Testis (tissue), 3 donors: ENCODE measurements around the gene GDPD3. TPM values are rescaled to one million over a fixed set of nuclear protein-coding genes. Genes with fewer than 3 reads are reported as not detected.

Source experiments
- DNase-seq: peaks from one replicate; pipeline ENCODE4 v3.0.0-alpha.2; 2019
- H3K27ac ChIP-seq, 2 donors: fragments of 200-600 bp; sonication (generic); one replicate each; pipeline ENCODE4 v1.5.1; 2019
- H3K27me3 ChIP-seq: fragments of 200-600 bp; sonication (generic); one replicate; pipeline ENCODE4 v1.5.1; 2019
- H3K36me3 ChIP-seq: fragments of 200-600 bp; sonication (generic); one replicate; pipeline ENCODE4 v1.5.1; 2017; ENCODE audit warnings: low read depth; ENCODE audit errors: missing control alignments
- H3K4me1 ChIP-seq: fragments of 200-600 bp; sonication (generic); one replicate; pipeline ENCODE4 v1.5.1; 2019
- H3K4me3 ChIP-seq, 2 donors: fragments of 200-600 bp; sonication (generic); one replicate each; pipeline ENCODE4 v1.5.1; 2017 to 2019
- H3K9me3 ChIP-seq: fragments of 200-600 bp; sonication (generic); one replicate; pipeline ENCODE4 v1.5.1; 2017
- CTCF ChIP-seq, 3 experiments: fragments of 450-650 bp in 2 of 3; fragments of 200-600 bp in 1 of 3; sonication (generic) in 1 of 3; IDR thresholded peaks; one replicate each; pipeline ENCODE4 v1.5.1; 2016 to 2019; ENCODE audit warnings: antibody characterized with exemption in 3 of 3, mild to moderate bottlenecking in 2 of 3, moderate library complexity in 1 of 3
- POLR2A ChIP-seq: fragments of 450-650 bp; IDR thresholded peaks from one replicate; pipeline ENCODE4 v1.6.1; 2017; ENCODE audit warnings: antibody characterized with exemption, mild to moderate bottlenecking, moderate library complexity
- WGBS, 2 donors: methylation state at CpG; one replicate each; pipeline ENCODE4 v1.1.5; 2018; 5-methylcytosine and 5-hydroxymethylcytosine counted together
- intact Hi-C: fragments of 100-400 bp; cut with DNase I; formaldehyde crosslinking; loops from one replicate; pipeline ENCODE4 v1.15.1; 2023; ENCODE audit warnings: low total_unique reads
- polyA plus RNA-seq: library from polyadenylated mRNA; stranded (reverse); fragments of 350-450 nt; fragmentation: Illumina TruSeq; extraction: RNeasy Lipid Tissue Mini Kit (QIAGEN cat#74804); gene quantifications from one replicate; pipeline ENCODE4 v1.2.3, GENCODE V29; 2014; ENCODE audit warnings: low read depth, low replicate concordance; ENCODE audit not compliant: insufficient read depth
- total RNA-seq, 2 donors: library from RNA; depleted of rRNA; stranded (reverse); fragments of >200 nt; gene quantifications; one replicate each; pipeline ENCODE4 v1.2.3, GENCODE V29; 2016

Gene GDPD3
- total and polyA plus RNA-seq, 3 donors from 2014 or later = 1.5 to 7.2 (median 4.0) TPM

GRCh38 chr16:30120340-30121105 is 7.2 kb upstream of the GDPD3 start:
- Histone ChIP-seq H3K27me3 (no peaks in the 10 kb centered on the region), H3K4me3 (no peak overlapping the region), H3K4me1 (peaks cover 20% of the 10 kb centered on the region), H3K36me3 (no peaks in the 10 kb centered on the region), H3K27ac (no peak overlapping the region), H3K9me3 (no peaks in the 10 kb centered on the region)
- DNase-seq = no peak
- 89 to 100% methylated on average over 3 of the region's 3 CpGs for WGBS, 2 donors
- TF ChIP-seq POLR2A (no peak), CTCF (IDR thresholded peaks at IDR 0.05) (no peak)
- intact Hi-C loops = loop anchor here (10.0 kb wide), 1 partner anchor 54 kb away; no protein-coding TSS in a partner anchor

GRCh38 chr16:30119428-30119827 is 6.1 kb upstream of the GDPD3 start:
- no peak overlapping the region for H3K4me3 ChIP-seq
- H3K4me1 ChIP-seq = peaks cover 20% of the 10 kb centered on the region
- TF ChIP-seq POLR2A = no peak
- TF ChIP-seq CTCF (IDR thresholded peaks at IDR 0.05) = no peak
- no peak overlapping the region for H3K27ac ChIP-seq
- H3K9me3 ChIP-seq = no peaks in the 10 kb centered on the region
- H3K36me3 ChIP-seq = no peaks in the 10 kb centered on the region
- 88 to 92% methylated on average over 2 of the region's 2 CpGs for WGBS, 2 donors
- no peak for DNase-seq
- H3K27me3 ChIP-seq = no peaks in the 10 kb centered on the region
- intact Hi-C loops = no loop called here

GRCh38 chr16:30117768-30118167 is 4.4 kb upstream of the GDPD3 start:
- peaks cover 16% of the 10 kb centered on the region for H3K4me1 ChIP-seq
- H3K27ac ChIP-seq = no peak overlapping the region
- TF ChIP-seq POLR2A (no peak), CTCF (IDR thresholded peaks at IDR 0.05) (no peak)
- no peaks in the 10 kb centered on the region for H3K9me3 ChIP-seq
- H3K36me3 ChIP-seq = no peaks in the 10 kb centered on the region
- no peaks in the 10 kb centered on the region for H3K27me3 ChIP-seq
- H3K4me3 ChIP-seq = no peak overlapping the region
- WGBS, 2 donors = 96 to 100% methylated on average over 3 to 10 of the region's 10 CpGs
- no peak for DNase-seq
- intact Hi-C loops = no loop called here

GRCh38 chr16:30116291-30117207 is 3.2 kb upstream of the GDPD3 start:
- Histone ChIP-seq H3K9me3 (no peaks in the 10 kb centered on the region), H3K27ac (no peak overlapping the region), H3K36me3 (no peaks in the 10 kb centered on the region), H3K27me3 (no peaks in the 10 kb centered on the region), H3K4me3 (no peak overlapping the region), H3K4me1 (peaks cover 7% of the 10 kb centered on the region)
- TF ChIP-seq CTCF (IDR thresholded peaks at IDR 0.05) = no peak
- 84 to 98% methylated on average over 8 to 16 of the region's 16 CpGs for WGBS, 2 donors
- DNase-seq = no peak
- intact Hi-C loops = no loop called here
